GM12878 (cell line): Measurements from ENCODE around the gene GDNF. TPM values are rescaled to one million over a fixed set of nuclear protein-coding genes. Genes with fewer than 3 reads are reported as not detected.

Experiments
- ATAC-seq: fragments of 200-7000 bp; cut with Tn5 transposase; 3 replicates; pipeline ENCODE4 v1.9.1; 2020; ENCODE audit warnings: mild to moderate bottlenecking, moderate library complexity
- BruUV-seq: library from RNA; stranded (reverse); fragments of 400-500 nt; replicated peaks from 2 replicates; lab custom pipeline; 2021; lab: Mats Ljungman, UMichigan
- CTCF ChIA-PET: fragments of 300-600 bp; sonication (Branson Sonifier 250); formaldehyde crosslinking; extraction: SDS; loops from one replicate; lab custom pipeline; 2021; ENCODE audit warnings: inconsistent platforms; lab: Yijun Ruan, JAX
- POLR2A ChIA-PET: fragments of 350-600 bp; formaldehyde crosslinking; extraction: SDS; loops from one replicate; lab custom pipeline; 2021; ENCODE audit warnings: inconsistent platforms; lab: Charles Lee
- RAD21 ChIA-PET: fragments of 300-600 bp; sonication (Branson Sonifier 250); formaldehyde crosslinking; loops from one replicate; lab custom pipeline; 2023; ENCODE audit warnings: antibody characterized with exemption; ENCODE audit not compliant: unreplicated experiment; lab: Charles Lee
- SMC1A ChIA-PET: fragments of 300-600 bp; sonication (Branson Sonifier 250); formaldehyde crosslinking; loops from one replicate; lab custom pipeline; 2023; ENCODE audit not compliant: unreplicated experiment, uncharacterized antibody; lab: Charles Lee
- DNase-seq: peaks from one replicate; pipeline ENCODE4 v3.0.0-alpha.2; 2011; ENCODE audit warnings: low read depth, low spot score
- FAIRE-seq: peaks from 3 replicates; lab custom pipeline; 2011; peaks lifted over from hg19 to GRCh38; lab: Jason Lieb, UNC
- H2AFZ ChIP-seq: 2 replicates; pipeline ENCODE4 v1.6.0; 2011; ENCODE audit warnings: low read depth, low read length, control low read depth; ENCODE audit not compliant: control insufficient read depth
- H3K27ac ChIP-seq: 2 replicates; pipeline ENCODE4 v1.5.1; 2011; ENCODE audit warnings: control low read depth; ENCODE audit not compliant: control insufficient read depth, insufficient read depth
- H3K27me3 ChIP-seq, 2 experiments: replicated peaks in 1 of 2; 2 replicates each; pipeline versions ENCODE4 v1.6.0 to v1.6.1; 2011; ENCODE audit warnings: low read length in 1 of 2; ENCODE audit not compliant: control insufficient read depth in 2 of 2, insufficient read depth in 2 of 2
- H3K36me3 ChIP-seq, 2 experiments: 2 replicates each; pipeline ENCODE4 v1.5.1; 2011; ENCODE audit warnings: low read length in 1 of 2; ENCODE audit not compliant: control insufficient read depth in 2 of 2, insufficient read depth in 2 of 2
- H3K4me1 ChIP-seq: 2 replicates; pipeline ENCODE4 v1.6.1; 2011; ENCODE audit warnings: mild to moderate bottlenecking, low read length, moderate library complexity, mixed read lengths; ENCODE audit not compliant: control insufficient read depth, insufficient read depth
- H3K4me2 ChIP-seq: 2 replicates; pipeline ENCODE4 v1.6.0; 2011; ENCODE audit warnings: control low read depth; ENCODE audit not compliant: control insufficient read depth, insufficient read depth
- H3K4me3 ChIP-seq: fragments of 200-600 bp; sonication (generic); 2 replicates; pipeline ENCODE4 v1.5.1; 2016
- H3K79me2 ChIP-seq: 2 replicates; pipeline ENCODE4 v1.6.0; 2011; ENCODE audit warnings: low read length; ENCODE audit not compliant: control insufficient read depth, insufficient read depth
- H3K9ac ChIP-seq: 2 replicates; pipeline ENCODE4 v1.8.0; 2011; ENCODE audit warnings: low read length, control low read depth, mixed read lengths; ENCODE audit not compliant: control insufficient read depth, insufficient read depth
- H3K9me3 ChIP-seq: replicated peaks from 3 replicates; pipeline ENCODE4 v1.5.1; 2011; ENCODE audit warnings: mild to moderate bottlenecking, low read length; ENCODE audit not compliant: control insufficient read depth, insufficient read depth
- H4K20me1 ChIP-seq: 2 replicates; pipeline ENCODE4 v1.6.0; 2011; ENCODE audit not compliant: control insufficient read depth, insufficient read depth
- ATF2 ChIP-seq: IDR thresholded peaks from 2 replicates; pipeline ENCODE4 v1.6.1; 2012; ENCODE audit warnings: low read length, inconsistent platforms
- CREM ChIP-seq: IDR thresholded peaks from 2 replicates; pipeline ENCODE4 v1.6.1; 2014; ENCODE audit warnings: antibody characterized with exemption, low read depth
- CTCF ChIP-seq, 3 experiments: IDR thresholded peaks in 2 of 3; conservative IDR thresholded peaks in 1 of 3; 2 replicates each; pipeline ENCODE4 v1.5.1; 2011; ENCODE audit warnings: low read depth in 3 of 3, low read length in 3 of 3, mild to moderate bottlenecking in 3 of 3, control low read depth in 2 of 3, moderate library complexity in 2 of 3, inconsistent platforms in 1 of 3, mixed read lengths in 1 of 3; ENCODE audit not compliant: control insufficient read depth in 2 of 3, insufficient read depth in 1 of 3; ENCODE audit errors: extremely low read depth in 1 of 3
- EED ChIP-seq: sonication (generic); IDR thresholded peaks from 2 replicates; pipeline ENCODE4 v1.6.1; 2016; ENCODE audit warnings: antibody characterized with exemption, low read depth
- IRF4 ChIP-seq: IDR thresholded peaks from 2 replicates; pipeline ENCODE4 v1.6.1; 2011; ENCODE audit warnings: low read depth, low read length
- POLR2AphosphoS2 ChIP-seq: IDR thresholded peaks from 2 replicates; pipeline ENCODE4 v1.6.1; 2011; ENCODE audit warnings: low read depth, mild to moderate bottlenecking, low read length, improper control_type of control experiment, moderate library complexity
- POU2F2 ChIP-seq: IDR thresholded peaks from 3 replicates; pipeline ENCODE4 v1.6.1; 2011; ENCODE audit warnings: low read depth, mild to moderate bottlenecking, low read length, borderline replicate concordance
- RAD21 ChIP-seq: IDR thresholded peaks from 2 replicates; pipeline ENCODE4 v1.6.1; 2011; ENCODE audit warnings: mild to moderate bottlenecking, low read depth, low read length, moderate library complexity; ENCODE audit not compliant: insufficient read depth
- RB1 ChIP-seq: fragments of 450-650 bp; formaldehyde crosslinking; IDR thresholded peaks from 2 replicates; pipeline ENCODE4 v1.6.1; 2017; ENCODE audit warnings: mild to moderate bottlenecking, borderline replicate concordance
- RUNX3 ChIP-seq: IDR thresholded peaks from 2 replicates; pipeline ENCODE4 v1.6.1; 2012; ENCODE audit warnings: low read length, inconsistent platforms
- SREBF1 ChIP-seq: IDR thresholded peaks from 2 replicates; pipeline ENCODE4 v1.6.1; 2012; ENCODE audit warnings: mild to moderate bottlenecking, low read length
- SRF ChIP-seq, 2 experiments: IDR thresholded peaks; 2 replicates each; pipeline ENCODE4 v1.6.1; 2011; ENCODE audit warnings: low read depth in 2 of 2, low read length in 2 of 2, mild to moderate bottlenecking in 1 of 2, moderate library complexity in 1 of 2
- YY1 ChIP-seq: IDR thresholded peaks from 2 replicates; pipeline ENCODE4 v1.6.1; 2011; ENCODE audit warnings: low read depth, mild to moderate bottlenecking, low read length
- WGBS: methylation state at CpG from one replicate; pipeline ENCODE4 v1.1.6; 2016; ENCODE audit warnings: low lambda C conversion rate; ENCODE audit not compliant: insufficient replicate concordance, insufficient coverage; ENCODE audit errors: missing lambda C conversion rate; 5-methylcytosine and 5-hydroxymethylcytosine counted together
- in situ Hi-C: fragments of 300-500 bp; cut with MboI; formaldehyde crosslinking; loops from 9 replicates; pipeline ENCODE4 v1.14.3; 2018; ENCODE audit warnings: mixed read lengths
- intact Hi-C: fragments of 100-400 bp; cut with micrococcal nuclease; formaldehyde crosslinking; loops from one replicate; pipeline ENCODE4 v1.14.2; 2022; ENCODE audit not compliant: unreplicated experiment
- polyA plus RNA-seq, 11 experiments: library from polyadenylated mRNA; depleted of rRNA in 4 of 11; unstranded in 6 of 11; stranded (reverse) in 5 of 11; fragments of >200 nt; fragmentation: Nextera tagmentation in 4 of 11; fragmentation: Illumina TruSeq in 1 of 11; extraction: Ambion mirVana in 4 of 11; extraction: Trizol in 1 of 11; gene quantifications; 1 replicate in 1 of 11; 2 replicates in 10 of 11; pipeline versions ENCODE4 v1.2.1 to v1.2.3, GENCODE V29; 2011 to 2016; ENCODE audit warnings: inconsistent platforms in 2 of 11, missing spikeins in 2 of 11, low read depth in 1 of 11
- total RNA-seq, 4 experiments: library from RNA; depleted of rRNA in 3 of 4; stranded (reverse); fragments of >200 nt in 3 of 4; fragmentation: Illumina TruSeq in 1 of 4; extraction: Trizol in 1 of 4; gene quantifications; 2 replicates each; pipeline versions ENCODE4 v1.2.1 to v1.2.3, GENCODE V29; 2013 to 2021
- TF ChIP-seq, protein P1 (sequence below): fragments of 450-650 bp; IDR thresholded peaks from 2 replicates; pipeline ENCODE4 v1.6.1; 2017; ENCODE audit warnings: mild to moderate bottlenecking, low read depth, inconsistent platforms; ENCODE audit not compliant: poor library complexity, severe bottlenecking

GDNF gene
- total and polyA plus RNA-seq, 10 of the 15 experiments (the other 5 are each of a cell fraction or from before 2014, with no cell fraction given): not detected

GRCh38 chr5:37876245-37876644, 36.4 kb upstream of the GDNF start (continued):
- TF ChIP-seq, protein P1, sequence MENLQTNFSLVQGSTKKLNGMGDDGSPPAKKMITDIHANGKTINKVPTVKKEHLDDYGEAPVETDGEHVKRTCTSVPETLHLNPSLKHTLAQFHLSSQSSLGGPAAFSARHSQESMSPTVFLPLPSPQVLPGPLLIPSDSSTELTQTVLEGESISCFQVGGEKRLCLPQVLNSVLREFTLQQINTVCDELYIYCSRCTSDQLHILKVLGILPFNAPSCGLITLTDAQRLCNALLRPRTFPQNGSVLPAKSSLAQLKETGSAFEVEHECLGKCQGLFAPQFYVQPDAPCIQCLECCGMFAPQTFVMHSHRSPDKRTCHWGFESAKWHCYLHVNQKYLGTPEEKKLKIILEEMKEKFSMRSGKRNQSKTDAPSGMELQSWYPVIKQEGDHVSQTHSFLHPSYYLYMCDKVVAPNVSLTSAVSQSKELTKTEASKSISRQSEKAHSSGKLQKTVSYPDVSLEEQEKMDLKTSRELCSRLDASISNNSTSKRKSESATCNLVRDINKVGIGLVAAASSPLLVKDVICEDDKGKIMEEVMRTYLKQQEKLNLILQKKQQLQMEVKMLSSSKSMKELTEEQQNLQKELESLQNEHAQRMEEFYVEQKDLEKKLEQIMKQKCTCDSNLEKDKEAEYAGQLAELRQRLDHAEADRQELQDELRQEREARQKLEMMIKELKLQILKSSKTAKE: no peak

DNA sequence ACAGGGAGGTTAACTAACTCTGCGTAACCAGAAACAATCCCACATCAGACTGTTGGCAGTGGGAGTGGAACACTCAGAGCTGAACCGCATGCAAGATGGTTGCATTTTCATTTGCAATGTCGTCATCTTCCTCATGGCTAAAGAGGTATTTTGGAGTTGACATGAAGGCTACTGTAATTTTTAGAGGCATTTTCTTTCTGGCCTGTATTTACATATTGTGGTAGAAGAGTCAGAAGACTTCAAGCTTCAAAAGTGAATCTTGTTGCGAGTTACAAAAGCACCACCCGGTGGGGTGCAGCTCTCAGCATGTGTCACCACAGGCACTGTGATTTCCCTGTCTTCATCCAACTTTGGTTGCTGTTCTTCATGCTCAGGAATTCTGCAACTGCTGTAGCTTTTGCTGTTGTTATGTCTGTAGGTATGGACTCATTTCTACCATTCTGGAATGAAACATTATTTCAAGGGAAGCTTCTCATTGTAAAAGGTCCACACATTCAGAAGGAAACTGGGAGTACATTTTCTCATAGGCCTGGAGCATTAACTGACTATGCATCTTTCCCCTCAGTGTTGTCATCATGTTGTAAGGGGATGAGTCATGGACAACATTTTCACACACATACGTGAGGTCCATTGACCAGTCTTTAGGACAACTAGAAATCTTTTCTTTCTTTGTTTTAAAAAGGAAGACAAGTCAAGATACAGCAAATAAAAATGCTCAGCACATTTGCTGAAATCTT, 35.4 kb upstream of the GDNF start:
- H3K4me2 ChIP-seq: no peak overlapping the region
- peaks cover 0 to 2% of the 10 kb centered on the region in 2 experiments; a peak in 1 of 4 replicates for H3K27me3 ChIP-seq
- ChIA-PET SMC1A (interaction anchor here (1.1 kb wide), 1 partner anchor 22 kb away, joined by 3 read pairs; no protein-coding TSS in a partner anchor), POLR2A (no interaction called here), RAD21 (no interaction called here), CTCF (interaction anchor here (0.8 kb wide), 1 partner anchor 38 kb away, joined by 4 read pairs; no protein-coding TSS in a partner anchor)
- H3K79me2 ChIP-seq: no peaks in the 10 kb centered on the region
- H4K20me1 ChIP-seq: no peaks in the 10 kb centered on the region
- no peaks in the 10 kb centered on the region for H3K36me3 ChIP-seq
- H2AFZ ChIP-seq: no peak overlapping the region
- no peaks in the 10 kb centered on the region; the same call in 2 of the 3 replicates for H3K9me3 ChIP-seq
- intact Hi-C loops: no loop called here
- in situ Hi-C loops: no loop called here
- peak; percentile 18 for FAIRE-seq
- H3K4me3 ChIP-seq: no peak overlapping the region
- H3K4me1 ChIP-seq: no peaks in the 10 kb centered on the region
- no peak overlapping the region for H3K9ac ChIP-seq
- 15% methylated on average over 6 of the region's 6 CpGs for WGBS
- DNase-seq: no peak
- peak; percentile 63 for ATAC-seq
- BruUV-seq: no TSS peak
- no peak overlapping the region for H3K27ac ChIP-seq
- TF ChIP-seq SREBF1: no peak
- 0 out of 2 replicates have a peak, but pooled peaks have one; percentile 11 for TF ChIP-seq CREM
- TF ChIP-seq RAD21: 0 out of 2 replicates have a peak, but pooled peaks have one; percentile 12
- no peak for TF ChIP-seq RB1
- TF ChIP-seq EED: peak; percentile 34; the same call in 1 of the 2 replicates
- TF ChIP-seq SRF (IDR thresholded peaks at IDR 0.05; ENCODE audit: low read depth in 2 of 2, low read length in 2 of 2): no peak
- TF ChIP-seq RUNX3: 0 out of 2 replicates have a peak, but pooled peaks have one; percentile 4
- TF ChIP-seq YY1: no peak
- TF ChIP-seq POU2F2: peak; percentile 61; the same call in 1 of the 3 replicates
- no peak for TF ChIP-seq POLR2AphosphoS2
- peak; percentile 10; the same call in 1 of the 2 replicates for TF ChIP-seq IRF4
- TF ChIP-seq ATF2: peak; percentile 60; the same call in 1 of the 2 replicates
- TF ChIP-seq CTCF (IDR thresholded peaks at IDR 0.05 in 2 of 3, conservative IDR thresholded peaks at IDR 0.05 in 1 of 3; ENCODE audit: control insufficient read depth in 2 of 3, extremely low read depth in 1 of 3, insufficient read depth in 1 of 3, low read depth in 3 of 3, low read length in 3 of 3): no peak; a peak in 1 of 6 replicates
